Left renal cortex interstitium (tissue), 4 donors: ENCODE data around the gene CAMK2G. TPM values are rescaled to one million over a fixed set of nuclear protein-coding genes. Genes with fewer than 3 reads are reported as not detected.
"Not testable (repeated sequence)": the region's sequence is repeated elsewhere in the genome, so short reads cannot be mapped to it uniquely, and the experiment has no call there.

ENCODE experiments used
- DNase-seq, 4 donors: peaks; one replicate each; pipeline ENCODE4 v3.0.0-alpha.2; 2013; ENCODE audit warnings: low read depth in 4 of 4, low spot score in 2 of 4, missing footprints in 1 of 4
- polyA plus RNA-seq, 4 donors: library from polyadenylated mRNA; unstranded; fragments of 120-200 nt; gene quantifications; one replicate each; pipeline ENCODE4 v1.2.1, GENCODE V29; 2013; ENCODE audit not compliant: insufficient read length in 4 of 4

Gene CAMK2G
- 10 to 100 TPM; 19.9 to 34.8 (median 26.9) TPM for polyA plus RNA-seq

- peak in 2 of 4 donors; percentile 41 to 60 for DNase-seq
These were observed at the start of gene CAMK2G for GRCh38 chr10:73874267-73875138. Gene CAMK2G, minus strand, starts transcription at chr10:73874555. Its CDS starts 94 bp downstream, at chr10:73874461.

GRCh38 chr10:73922864-73923133, 48.4 kb upstream of the CAMK2G start:
- no peak for DNase-seq

GRCh38 chr10:73922007-73922863, 47.9 kb upstream of the CAMK2G start:
- no peak for DNase-seq

GRCh38 chr10:73920089-73920488, 45.7 kb upstream of the CAMK2G start:
- DNase-seq: no peak

- DNase-seq: not testable (repeated sequence)
These were observed 45.1 kb upstream of the CAMK2G start for GRCh38 chr10:73919481-73919880.

- no peak for DNase-seq
These were observed 43.4 kb upstream of the CAMK2G start for GRCh38 chr10:73917566-73918305.

- DNase-seq: no peak
These were observed 42.6 kb upstream of the CAMK2G start for GRCh38 chr10:73916761-73917470.

GRCh38 chr10:73915206-73915851, 41.0 kb upstream of the CAMK2G start:
- no peak for DNase-seq

- no peak for DNase-seq
These were observed 39.7 kb upstream of the CAMK2G start for GRCh38 chr10:73914036-73914435.

GRCh38 chr10:73911553-73912004, 37.2 kb upstream of the CAMK2G start:
- DNase-seq: no peak

GRCh38 chr10:73910764-73911552, 36.6 kb upstream of the CAMK2G start, which contains the start of gene PLAU:
Gene PLAU, plus strand, starts transcription at chr10:73911132. Its CDS starts 424 bp downstream, at chr10:73911556.
- no peak for DNase-seq

GRCh38 chr10:73910401-73910763, 36.0 kb upstream of the CAMK2G start:
- DNase-seq: no peak

GRCh38 chr10:73909540-73910115, 35.3 kb upstream of the CAMK2G start:
- no peak for DNase-seq

- no peak for DNase-seq
These were observed 34.6 kb upstream of the CAMK2G start for GRCh38 chr10:73908853-73909539.

GRCh38 chr10:73907841-73908517, 33.6 kb upstream of the CAMK2G start:
- no peak for DNase-seq

- DNase-seq: peak in 3 of 4 donors; percentile 51 to 73 (median 68)
These were observed 32.4 kb upstream of the CAMK2G start for GRCh38 chr10:73906524-73907447.
